H9 (cell line): Measurements from ENCODE around the gene CENPB. TPM values are rescaled to one million over a fixed set of nuclear protein-coding genes. Genes with fewer than 3 reads are reported as not detected.

Source experiments
- DNase-seq: peaks from one replicate; pipeline ENCODE4 v3.0.0-alpha.2; 2017
- H2AFZ ChIP-seq: one replicate; pipeline ENCODE4 v1.6.1; 2013; ENCODE audit warnings: mild to moderate bottlenecking, low read length, control low read depth, moderate library complexity
- H2AK5ac ChIP-seq: 2 replicates; pipeline ENCODE4 v1.6.1; 2013; ENCODE audit warnings: low read length, control low read depth, mixed read lengths; ENCODE audit not compliant: insufficient read length
- H2BK120ac ChIP-seq: one replicate; pipeline ENCODE4 v1.6.1; 2013; ENCODE audit warnings: low read depth, mild to moderate bottlenecking, low read length, control low read depth, inconsistent platforms; ENCODE audit not compliant: poor library complexity, severe bottlenecking
- H2BK12ac ChIP-seq: 2 replicates; pipeline ENCODE4 v1.6.1; 2013; ENCODE audit warnings: low read length, control low read depth, mixed read lengths, low read depth; ENCODE audit not compliant: insufficient read length
- H2BK15ac ChIP-seq: 2 replicates; pipeline ENCODE4 v1.6.1; 2013; ENCODE audit warnings: low read depth, low read length, control low read depth
- H2BK20ac ChIP-seq: one replicate; pipeline ENCODE4 v1.6.1; 2013; ENCODE audit warnings: low read depth, mild to moderate bottlenecking, low read length, control low read depth, inconsistent platforms; ENCODE audit not compliant: poor library complexity, severe bottlenecking
- H2BK5ac ChIP-seq: 2 replicates; pipeline ENCODE4 v1.6.1; 2013; ENCODE audit warnings: low read length, control low read depth, mixed read lengths; ENCODE audit not compliant: insufficient read length
- H3K14ac ChIP-seq: 2 replicates; pipeline ENCODE4 v1.6.1; 2013; ENCODE audit warnings: low read length, control low read depth; ENCODE audit not compliant: insufficient read depth
- H3K18ac ChIP-seq: 2 replicates; pipeline ENCODE4 v1.6.1; 2013; ENCODE audit warnings: low read depth, mild to moderate bottlenecking, mixed read lengths, low read length, control low read depth; ENCODE audit not compliant: insufficient read length
- H3K23ac ChIP-seq: 2 replicates; pipeline ENCODE4 v1.6.1; 2013; ENCODE audit warnings: low read length, control low read depth, mixed read lengths, low read depth; ENCODE audit not compliant: insufficient read length
- H3K23me2 ChIP-seq: 2 replicates; pipeline ENCODE4 v1.6.1; 2013; ENCODE audit warnings: low read depth, mild to moderate bottlenecking, mixed read lengths, low read length, control low read depth; ENCODE audit not compliant: insufficient read length, poor library complexity, severe bottlenecking
- H3K27ac ChIP-seq: 2 replicates; pipeline ENCODE4 v1.5.1; 2013; ENCODE audit warnings: low read length, control low read depth, mixed read lengths, low read depth; ENCODE audit not compliant: insufficient read length
- H3K27me3 ChIP-seq: 2 replicates; pipeline ENCODE4 v1.6.1; 2013; ENCODE audit warnings: low read length, control low read depth, inconsistent platforms; ENCODE audit not compliant: insufficient read depth
- H3K4ac ChIP-seq: 2 replicates; pipeline ENCODE4 v1.6.1; 2013; ENCODE audit warnings: low read depth, mild to moderate bottlenecking, control low read depth, inconsistent platforms, low read length, moderate library complexity
- H3K4me1 ChIP-seq: 2 replicates; pipeline ENCODE4 v1.6.1; 2013; ENCODE audit warnings: low read length, control low read depth, inconsistent platforms; ENCODE audit not compliant: insufficient read depth
- H3K4me2 ChIP-seq: 2 replicates; pipeline ENCODE4 v1.6.1; 2013; ENCODE audit warnings: low read length, control low read depth, mixed read lengths; ENCODE audit not compliant: insufficient read length, insufficient read depth
- H3K56ac ChIP-seq: 2 replicates; pipeline ENCODE4 v1.6.1; 2013; ENCODE audit warnings: low read depth, mild to moderate bottlenecking, mixed read lengths, low read length, control low read depth; ENCODE audit not compliant: insufficient read length
- H3K79me1 ChIP-seq: 2 replicates; pipeline ENCODE4 v1.6.1; 2013; ENCODE audit warnings: low read depth, mild to moderate bottlenecking, moderate library complexity, low read length, control low read depth, inconsistent platforms; ENCODE audit not compliant: insufficient read depth, poor library complexity, severe bottlenecking
- H3K79me2 ChIP-seq: 2 replicates; pipeline ENCODE4 v1.6.1; 2013; ENCODE audit warnings: low read length, control low read depth, inconsistent platforms; ENCODE audit not compliant: insufficient read depth
- H3K9ac ChIP-seq: 2 replicates; pipeline ENCODE4 v1.6.1; 2013; ENCODE audit warnings: low read length, control low read depth, mixed read lengths; ENCODE audit not compliant: insufficient read length; ENCODE audit errors: extremely low read depth
- H3K9me3 ChIP-seq: one replicate; pipeline ENCODE4 v1.6.1; 2013; ENCODE audit warnings: low read depth, low read length, inconsistent platforms; ENCODE audit not compliant: control insufficient read depth
- H3T11ph ChIP-seq: one replicate; pipeline ENCODE4 v1.6.1; 2013; ENCODE audit warnings: mild to moderate bottlenecking, low read length, control low read depth, inconsistent platforms
- H4K20me1 ChIP-seq: one replicate; pipeline ENCODE4 v1.6.1; 2013; ENCODE audit not compliant: control insufficient read depth, insufficient read length, insufficient read depth
- H4K5ac ChIP-seq: 2 replicates; pipeline ENCODE4 v1.6.1; 2013; ENCODE audit warnings: low read depth, mild to moderate bottlenecking, mixed read lengths, low read length, control low read depth; ENCODE audit not compliant: insufficient read length
- H4K8ac ChIP-seq: replicated peaks from 2 replicates; pipeline ENCODE4 v1.6.1; 2013; ENCODE audit warnings: low read length, control low read depth, mixed read lengths, low read depth; ENCODE audit not compliant: insufficient read length
- H4K91ac ChIP-seq: 2 replicates; pipeline ENCODE4 v1.6.1; 2013; ENCODE audit warnings: low read depth, mild to moderate bottlenecking, moderate library complexity, mixed read lengths, low read length, control low read depth; ENCODE audit not compliant: insufficient read length
- H3K27ac Mint-ChIP-seq, 3 experiments: 2 replicates in 2 of 3; 3 replicates in 1 of 3; pipeline ENCODE4 v1.8.0; 2020 to 2021; ENCODE audit warnings: mixed read lengths in 3 of 3, mild to moderate bottlenecking in 1 of 3, moderate library complexity in 1 of 3
- H3K27me3 Mint-ChIP-seq: 2 replicates; pipeline ENCODE4 v1.8.0; 2021; ENCODE audit warnings: low read depth, mild to moderate bottlenecking, moderate library complexity, mixed read lengths
- H3K36me3 Mint-ChIP-seq, 3 experiments: 2 replicates in 2 of 3; 3 replicates in 1 of 3; pipeline ENCODE4 v1.8.0; 2020 to 2021; ENCODE audit warnings: low read depth in 3 of 3, mixed read lengths in 3 of 3; ENCODE audit not compliant: insufficient read depth in 1 of 3
- H3K4me1 Mint-ChIP-seq, 2 experiments: 2 replicates each; pipeline ENCODE4 v1.8.0; 2020; ENCODE audit warnings: mixed read lengths in 2 of 2
- H3K4me3 Mint-ChIP-seq, 2 experiments: 2 replicates in 1 of 2; 3 replicates in 1 of 2; pipeline ENCODE4 v1.8.0; 2020 to 2021; ENCODE audit warnings: mild to moderate bottlenecking in 2 of 2, mixed read lengths in 2 of 2, moderate library complexity in 1 of 2
- H3K9me3 Mint-ChIP-seq, 2 experiments: 2 replicates in 1 of 2; 3 replicates in 1 of 2; pipeline ENCODE4 v1.8.0; 2020; ENCODE audit warnings: mild to moderate bottlenecking in 2 of 2, mixed read lengths in 2 of 2, moderate library complexity in 1 of 2
- CTCF ChIP-seq: fragments of 200-600 bp; sonication (generic); conservative IDR thresholded peaks from 3 replicates; pipeline ENCODE4 v1.8.0; 2021; ENCODE audit warnings: antibody characterized with exemption, mild to moderate bottlenecking
- WGBS: extraction: QIAGEN DNeasy Blood & Tissue Kit; methylation state at CpG from one replicate; pipeline ENCODE4 v1.1.7; 2013; ENCODE audit warnings: missing lambda C conversion rate, low lambda C conversion rate, mixed read lengths; ENCODE audit not compliant: insufficient read length; ENCODE audit errors: extremely low coverage; 5-methylcytosine and 5-hydroxymethylcytosine counted together
- total RNA-seq: library from RNA; stranded (reverse); gene quantifications from 2 replicates; pipeline ENCODE4 v1.2.1, GENCODE V29; 2021

CENPB gene
- total RNA-seq, 1 experiment from 2014 or later = 63.1 TPM

- no peaks in the 10 kb centered on the region for H3K79me2 ChIP-seq
- peaks cover 7% of the 10 kb centered on the region for H3K23me2 ChIP-seq
- H3K23ac ChIP-seq = no peak overlapping the region
- H3K9me3 ChIP-seq = no peaks in the 10 kb centered on the region
- no peak overlapping the region for H3K4me2 ChIP-seq
- H2BK120ac ChIP-seq = no peak overlapping the region
- no peak overlapping the region for H3T11ph ChIP-seq
- no peaks in the 10 kb centered on the region for H3K4me1 ChIP-seq
- no peak overlapping the region for H2AK5ac ChIP-seq
- H3K9ac ChIP-seq = no peak overlapping the region
- H3K27ac ChIP-seq = no peak overlapping the region
- H3K56ac ChIP-seq = no peak overlapping the region
- H2BK15ac ChIP-seq = no peak overlapping the region
- no CpG with 5 or more reads among the region's 4 CpGs for WGBS
- no peaks in the 10 kb centered on the region for H3K9me3 Mint-ChIP-seq
- H4K5ac ChIP-seq = no peak overlapping the region
- no peak for TF ChIP-seq CTCF
- H3K36me3 Mint-ChIP-seq = peaks cover 5 to 8% (median 8%) of the 10 kb centered on the region in 3 experiments; a peak in 6 of 7 replicates
- H3K14ac ChIP-seq = no peak overlapping the region
- no peak overlapping the region for H3K4me3 Mint-ChIP-seq
- H3K4ac ChIP-seq = no peak overlapping the region
- H2BK5ac ChIP-seq = no peak overlapping the region
- H4K8ac ChIP-seq = no peak overlapping the region
- no peaks in the 10 kb centered on the region for H4K20me1 ChIP-seq
- no peak overlapping the region for H2AFZ ChIP-seq
- no peaks in the 10 kb centered on the region for H3K27me3 ChIP-seq
- H3K4me1 Mint-ChIP-seq = peaks cover 4 to 6% of the 10 kb centered on the region in 2 experiments
- H3K27me3 Mint-ChIP-seq = peaks cover 32% of the 10 kb centered on the region
- H3K18ac ChIP-seq = no peak overlapping the region
- H4K91ac ChIP-seq = no peak overlapping the region
- H3K27ac Mint-ChIP-seq = peak overlapping the region in 1 of 3 experiments; percentile 2; a peak in 1 of 7 replicates
- DNase-seq = no peak
- H2BK12ac ChIP-seq = no peak overlapping the region
- H3K79me1 ChIP-seq = no peaks in the 10 kb centered on the region
- no peak overlapping the region for H2BK20ac ChIP-seq
Observed at GRCh38 chr20:3788685-3789155, 2.2 kb upstream of the CENPB start.
